ENCODE measurements around the gene ATP4B.

- TF ChIP-seq, protein P1, sequence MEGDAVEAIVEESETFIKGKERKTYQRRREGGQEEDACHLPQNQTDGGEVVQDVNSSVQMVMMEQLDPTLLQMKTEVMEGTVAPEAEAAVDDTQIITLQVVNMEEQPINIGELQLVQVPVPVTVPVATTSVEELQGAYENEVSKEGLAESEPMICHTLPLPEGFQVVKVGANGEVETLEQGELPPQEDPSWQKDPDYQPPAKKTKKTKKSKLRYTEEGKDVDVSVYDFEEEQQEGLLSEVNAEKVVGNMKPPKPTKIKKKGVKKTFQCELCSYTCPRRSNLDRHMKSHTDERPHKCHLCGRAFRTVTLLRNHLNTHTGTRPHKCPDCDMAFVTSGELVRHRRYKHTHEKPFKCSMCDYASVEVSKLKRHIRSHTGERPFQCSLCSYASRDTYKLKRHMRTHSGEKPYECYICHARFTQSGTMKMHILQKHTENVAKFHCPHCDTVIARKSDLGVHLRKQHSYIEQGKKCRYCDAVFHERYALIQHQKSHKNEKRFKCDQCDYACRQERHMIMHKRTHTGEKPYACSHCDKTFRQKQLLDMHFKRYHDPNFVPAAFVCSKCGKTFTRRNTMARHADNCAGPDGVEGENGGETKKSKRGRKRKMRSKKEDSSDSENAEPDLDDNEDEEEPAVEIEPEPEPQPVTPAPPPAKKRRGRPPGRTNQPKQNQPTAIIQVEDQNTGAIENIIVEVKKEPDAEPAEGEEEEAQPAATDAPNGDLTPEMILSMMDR (IDR thresholded peaks at IDR 0.05): no peak
- no peak for TF ChIP-seq POLR2A (IDR thresholded peaks at IDR 0.05)
Observed at GRCh38 chr13:113647351-113648215, 10.4 kb downstream of the ATP4B start.
